Heart left ventricle (tissue), 13 donors: Measurements from ENCODE around the gene TSSK1B.

ENCODE experiments used
- CTCF ChIP-seq, 12 donors: fragments of 200-600 bp; sonication (generic) in 4 of 12; IDR thresholded peaks; one replicate each; pipeline versions ENCODE4 v1.5.0 to v1.8.0; 2018 to 2022; ENCODE audit warnings: antibody characterized with exemption in 12 of 12, mild to moderate bottlenecking in 5 of 12
- POLR2A ChIP-seq, 2 donors: fragments of 450-650 bp; IDR thresholded peaks; one replicate each; pipeline ENCODE4 v1.6.1; 2017; ENCODE audit warnings: antibody characterized with exemption in 2 of 2, mild to moderate bottlenecking in 2 of 2, moderate library complexity in 2 of 2
- donor health status: ischemic (EF 13 %, LVEDD 7.1; RV severe dilation, severe dysfunction).
- donor health status: DM: no; HTN: yes; CAD: no.
- donor health status: DM: no; HTN: no; CAD: no.
- donor health status: ischemic (EF 25% LVEDD 6.9; RV normal size, moderate dysfunction).
- donor health status: ischemic (EF 25% LVEDD 5.7; RV mildly dilated, moderate dysfunction).
- donor health status: ischemic (EF 35%, LVEDD 5.7; RV mildly dilated, moderate dysfunction).
- donor health status: nonischemic (EF 11% LVEDD 7.7; RV severe dilation, severe dysfunction).
- donor health status: DM: yes; HTN: yes; CAD: no.
- donor health status: PGD.
- donor health status: ischemic (EF 29% LVEDD 5.4; RV normal size, mild dysfunction).
- donor health status: nonischemic (EF 23%, LVEDD 6.1; RV moderate dilation, normal function).

- TF ChIP-seq CTCF (IDR thresholded peaks at IDR 0.05) (no peak), POLR2A (IDR thresholded peaks at IDR 0.05) (no peak)
These were observed 13.5 kb upstream of the TSSK1B start for GRCh38 chr5:113448252-113448651.
